Measurements from ENCODE around the gene GLCE. TPM values are rescaled to one million over a fixed set of nuclear protein-coding genes. Genes with fewer than 3 reads are reported as not detected.

The GLCE gene
- total RNA-seq, 1 donor from 2014 or later: 33.8 TPM

DNA sequence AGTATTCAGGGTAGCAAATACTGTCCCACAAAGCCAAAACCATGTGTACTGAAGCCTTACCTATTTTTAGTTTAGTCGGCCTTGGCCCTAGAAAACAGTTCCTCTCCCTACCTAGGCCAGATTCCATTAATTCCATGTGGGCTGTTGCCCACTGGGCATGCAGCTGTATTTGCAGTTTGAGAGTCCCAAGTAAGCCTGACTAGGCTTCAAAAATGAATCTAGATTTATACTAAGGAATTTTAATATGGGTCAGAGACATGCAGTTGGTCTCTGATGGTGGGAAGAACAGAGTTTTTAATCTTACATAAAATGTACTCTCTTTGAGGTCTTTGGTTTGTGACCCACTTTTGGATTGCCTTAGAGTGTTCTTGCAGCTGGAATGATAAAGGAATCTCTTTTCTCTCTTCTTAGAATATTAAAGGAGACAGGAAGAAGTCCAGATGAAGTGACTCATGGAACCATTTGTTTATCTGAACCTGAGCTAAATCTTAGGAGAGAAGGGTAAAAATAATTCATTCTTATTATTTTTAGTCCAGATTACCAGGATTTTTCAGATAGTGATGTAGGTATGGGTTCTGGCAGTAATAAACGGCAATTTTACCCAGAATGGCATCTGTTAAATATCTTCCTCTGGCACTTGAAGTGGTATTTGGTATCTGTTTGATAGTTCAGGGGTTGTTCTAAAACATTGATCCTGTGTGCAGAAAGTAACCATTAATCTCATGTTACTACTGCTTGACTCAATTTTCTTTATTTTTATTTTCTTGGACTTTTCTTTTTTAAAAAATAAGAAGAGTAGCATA lies 33.8 kb downstream of the GLCE start:
- peaks cover 1% of the 10 kb centered on the region for H3K9me3 Mint-ChIP-seq
- H3K27ac Mint-ChIP-seq: no peak overlapping the region
- no peaks in the 10 kb centered on the region for H3K27me3 Mint-ChIP-seq
- DNase-seq (ENCODE audit: extremely low spot score, unreplicated experiment): no peak
- TF ChIP-seq, protein P1, sequence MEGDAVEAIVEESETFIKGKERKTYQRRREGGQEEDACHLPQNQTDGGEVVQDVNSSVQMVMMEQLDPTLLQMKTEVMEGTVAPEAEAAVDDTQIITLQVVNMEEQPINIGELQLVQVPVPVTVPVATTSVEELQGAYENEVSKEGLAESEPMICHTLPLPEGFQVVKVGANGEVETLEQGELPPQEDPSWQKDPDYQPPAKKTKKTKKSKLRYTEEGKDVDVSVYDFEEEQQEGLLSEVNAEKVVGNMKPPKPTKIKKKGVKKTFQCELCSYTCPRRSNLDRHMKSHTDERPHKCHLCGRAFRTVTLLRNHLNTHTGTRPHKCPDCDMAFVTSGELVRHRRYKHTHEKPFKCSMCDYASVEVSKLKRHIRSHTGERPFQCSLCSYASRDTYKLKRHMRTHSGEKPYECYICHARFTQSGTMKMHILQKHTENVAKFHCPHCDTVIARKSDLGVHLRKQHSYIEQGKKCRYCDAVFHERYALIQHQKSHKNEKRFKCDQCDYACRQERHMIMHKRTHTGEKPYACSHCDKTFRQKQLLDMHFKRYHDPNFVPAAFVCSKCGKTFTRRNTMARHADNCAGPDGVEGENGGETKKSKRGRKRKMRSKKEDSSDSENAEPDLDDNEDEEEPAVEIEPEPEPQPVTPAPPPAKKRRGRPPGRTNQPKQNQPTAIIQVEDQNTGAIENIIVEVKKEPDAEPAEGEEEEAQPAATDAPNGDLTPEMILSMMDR (conservative IDR thresholded peaks at IDR 0.05): no peak
- no peak overlapping the region for H3K4me3 Mint-ChIP-seq
- H3K36me3 Mint-ChIP-seq: peaks cover 35% of the 10 kb centered on the region
- H3K4me1 Mint-ChIP-seq (ENCODE audit: unreplicated experiment): peaks cover 25% of the 10 kb centered on the region

DNA sequence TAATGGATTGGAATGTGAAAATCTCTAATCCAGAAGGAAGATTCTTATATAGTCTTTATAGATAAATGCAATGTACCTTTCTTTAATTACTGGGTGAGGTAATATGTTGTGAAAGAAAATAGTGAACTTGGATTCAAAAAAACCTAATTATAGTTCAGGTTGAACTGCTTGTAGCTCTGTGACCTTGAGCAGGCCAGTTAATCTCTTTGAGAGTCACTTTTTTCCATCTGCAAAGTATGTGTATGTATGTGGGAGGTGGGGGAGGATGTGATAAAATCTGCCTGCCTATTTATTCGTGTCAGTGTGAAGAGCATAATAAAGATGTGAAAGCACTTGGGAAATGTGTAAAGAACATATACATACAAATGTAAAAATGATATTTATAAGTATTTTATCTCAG lies 34.4 kb downstream of the GLCE start:
- Mint-ChIP-seq H3K9me3 (no peaks in the 10 kb centered on the region), H3K4me1 (ENCODE audit: unreplicated experiment) (peaks cover 25% of the 10 kb centered on the region), H3K4me3 (no peak overlapping the region), H3K27ac (no peak overlapping the region), H3K27me3 (no peaks in the 10 kb centered on the region), H3K36me3 (peaks cover 34% of the 10 kb centered on the region)
- DNase-seq (ENCODE audit: extremely low spot score, unreplicated experiment): no peak
- TF ChIP-seq, protein P1 (conservative IDR thresholded peaks at IDR 0.05): no peak

DNA sequence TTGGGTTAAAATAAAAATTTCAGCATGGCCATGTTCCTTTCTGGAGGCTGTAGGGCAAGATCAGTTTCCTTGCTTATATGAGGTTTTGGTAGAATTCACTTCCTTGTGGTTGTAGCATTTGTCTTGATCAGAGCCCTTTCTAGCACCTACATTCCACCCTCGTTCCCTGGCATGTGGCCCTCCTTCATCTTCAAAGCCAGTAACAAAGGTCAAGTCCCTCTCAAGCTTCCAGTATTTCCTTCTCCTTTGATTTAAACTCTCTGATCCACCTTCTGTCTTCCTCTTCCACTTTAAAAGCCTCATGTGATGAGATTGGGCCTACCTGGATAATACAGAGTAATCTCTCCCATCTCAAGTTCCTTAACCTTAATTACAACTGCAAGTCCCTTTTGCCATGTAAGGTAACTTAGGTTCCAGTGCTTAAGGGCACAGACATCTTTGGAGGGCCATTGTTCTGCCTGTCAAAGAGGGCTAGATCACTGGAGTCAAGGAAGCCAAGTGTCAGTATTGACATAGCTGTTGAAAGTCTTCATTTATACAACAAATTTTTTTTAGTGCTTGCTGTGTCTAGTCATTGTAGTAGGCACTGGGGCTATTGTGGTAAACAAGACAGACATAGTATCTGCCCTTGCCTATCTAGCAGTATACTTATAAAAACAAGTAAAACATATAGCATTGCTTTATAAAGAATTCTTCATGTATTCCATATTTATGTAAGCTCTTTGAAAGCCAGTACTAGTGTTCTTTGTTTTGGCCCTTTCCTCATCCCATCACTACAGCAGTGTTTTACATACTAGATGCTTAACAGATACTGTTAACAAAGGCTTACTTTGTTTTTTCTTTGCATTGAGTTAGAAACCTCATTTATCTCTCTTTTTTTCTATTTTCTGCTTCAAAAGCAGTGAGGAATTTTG lies 40.7 kb downstream of the GLCE start:
- no peak for DNase-seq (ENCODE audit: extremely low spot score, unreplicated experiment)
- H3K4me3 Mint-ChIP-seq: no peak overlapping the region
- no peaks in the 10 kb centered on the region for H3K9me3 Mint-ChIP-seq
- H3K27me3 Mint-ChIP-seq: no peaks in the 10 kb centered on the region
- H3K4me1 Mint-ChIP-seq (ENCODE audit: unreplicated experiment): peaks cover 15% of the 10 kb centered on the region
- peak overlapping the region; percentile 74 for H3K27ac Mint-ChIP-seq
- H3K36me3 Mint-ChIP-seq: peaks cover 16% of the 10 kb centered on the region
- TF ChIP-seq, protein P1 (conservative IDR thresholded peaks at IDR 0.05): no peak

DNA sequence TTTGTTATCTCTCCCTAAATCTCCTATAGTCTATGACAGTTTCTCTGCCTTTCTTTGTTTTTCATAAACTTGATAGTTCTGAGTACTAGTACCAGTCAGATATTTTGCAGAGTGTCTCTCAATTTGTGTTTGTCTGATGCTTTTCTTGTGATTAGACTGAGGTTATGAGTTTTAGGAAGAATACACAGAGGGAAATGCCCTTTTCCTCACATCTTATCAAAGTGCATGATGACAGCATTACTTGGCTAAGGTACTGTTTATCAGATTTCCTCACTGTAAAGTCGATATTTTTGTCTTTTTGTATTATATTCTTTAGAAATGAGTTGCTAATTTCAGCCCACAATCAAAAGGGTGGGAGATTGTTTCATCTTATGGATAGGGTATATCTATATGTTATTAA lies 45.6 kb downstream of the GLCE start:
- Mint-ChIP-seq H3K9me3 (peaks cover 5% of the 10 kb centered on the region), H3K27ac (no peak overlapping the region), H3K36me3 (peaks cover 4% of the 10 kb centered on the region), H3K4me1 (ENCODE audit: unreplicated experiment) (peaks cover 5% of the 10 kb centered on the region), H3K4me3 (no peak overlapping the region), H3K27me3 (no peaks in the 10 kb centered on the region)
- TF ChIP-seq, protein P1 (conservative IDR thresholded peaks at IDR 0.05): no peak
- no peak for DNase-seq (ENCODE audit: extremely low spot score, unreplicated experiment)

GRCh38 chr15:69209661-69210060 lies 49.2 kb downstream of the GLCE start:
- Mint-ChIP-seq H3K9me3 (peaks cover 5% of the 10 kb centered on the region), H3K27me3 (no peaks in the 10 kb centered on the region), H3K27ac (no peak overlapping the region), H3K4me1 (ENCODE audit: unreplicated experiment) (no peaks in the 10 kb centered on the region), H3K36me3 (peaks cover 8% of the 10 kb centered on the region), H3K4me3 (no peak overlapping the region)
- no peak for DNase-seq (ENCODE audit: extremely low spot score, unreplicated experiment)
- TF ChIP-seq, protein P1 (conservative IDR thresholded peaks at IDR 0.05): no peak

Measured in type B pancreatic cell (in vitro differentiated cells).